GM21515 (cell line): ENCODE data around the gene TNFAIP8L2.
"Not testable (repeated sequence)": the region's sequence is repeated elsewhere in the genome, so short reads cannot be mapped to it uniquely, and the experiment has no call there.

Experiments used
- ATAC-seq: cut with Tn5 transposase; IDR thresholded peaks from one replicate; pipeline ENCODE4 v1.9.1; 2021; ENCODE audit not compliant: unreplicated experiment

The TNFAIP8L2 gene

DNA sequence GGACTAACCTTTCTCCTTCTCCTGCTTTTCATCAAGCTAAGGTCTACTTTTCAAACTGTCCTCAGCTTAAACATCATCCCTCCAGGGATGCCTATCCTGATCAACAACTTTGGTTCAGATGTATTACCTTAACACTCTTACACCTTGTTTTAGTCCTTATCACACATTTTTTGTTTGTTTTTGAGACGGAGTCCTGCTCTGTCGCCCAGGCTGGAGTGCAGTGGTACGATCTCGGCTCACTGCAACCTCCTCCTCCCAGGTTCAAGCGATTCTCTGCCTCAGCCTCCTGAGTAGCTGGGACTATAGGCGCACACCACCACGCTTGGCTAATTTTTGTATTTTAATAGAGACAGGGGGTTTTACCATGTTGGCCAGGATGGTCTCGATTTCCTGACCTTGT is 32.2 kb downstream of the TNFAIP8L2 start:
- ATAC-seq: not testable (repeated sequence)

DNA sequence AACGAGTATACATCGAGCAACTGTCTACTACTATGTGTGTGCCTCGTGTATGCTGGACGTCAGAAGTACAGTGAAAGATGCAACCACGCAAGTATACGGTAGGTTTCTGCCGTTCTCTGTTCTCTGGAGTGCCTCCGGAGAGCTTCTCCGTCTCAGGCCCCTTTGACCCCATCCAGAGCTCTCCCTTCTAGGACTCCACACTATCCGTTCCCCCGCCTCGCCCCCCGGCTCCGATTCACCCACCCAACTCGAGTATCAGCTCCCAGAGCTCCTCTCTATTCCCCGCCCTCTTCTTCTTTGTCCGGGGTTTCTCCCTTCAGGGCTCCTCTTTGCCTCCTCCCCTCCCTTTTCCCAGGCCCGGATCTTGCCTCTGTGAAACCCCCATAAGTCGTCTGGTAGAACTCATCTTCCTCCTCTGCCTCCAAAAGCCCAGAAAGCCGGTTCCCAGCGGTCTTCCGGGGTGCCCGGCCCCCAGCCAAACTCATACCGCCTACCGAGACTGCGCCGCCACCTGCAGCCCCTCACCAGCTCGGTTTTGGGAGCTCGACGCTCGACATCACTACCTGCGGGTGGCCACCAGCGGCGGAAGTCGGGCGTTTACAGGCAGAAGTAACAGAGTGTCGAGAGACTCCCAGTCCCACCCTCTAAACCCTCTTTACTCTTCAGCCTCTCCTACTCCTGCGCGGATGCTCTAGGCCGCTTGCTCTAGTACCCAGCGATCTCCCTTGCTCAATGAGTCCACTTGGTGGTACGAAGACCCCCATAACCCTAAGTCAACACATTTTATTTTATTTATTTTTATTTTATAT is 33.4 kb downstream of the TNFAIP8L2 start, which contains the start of gene VPS72:
TSS of gene VPS72 (minus strand) at position 561 of the 809 bp plus-strand sequence. CDS start at position 485, 76 bp downstream.
- ATAC-seq: peak; percentile 77

DNA sequence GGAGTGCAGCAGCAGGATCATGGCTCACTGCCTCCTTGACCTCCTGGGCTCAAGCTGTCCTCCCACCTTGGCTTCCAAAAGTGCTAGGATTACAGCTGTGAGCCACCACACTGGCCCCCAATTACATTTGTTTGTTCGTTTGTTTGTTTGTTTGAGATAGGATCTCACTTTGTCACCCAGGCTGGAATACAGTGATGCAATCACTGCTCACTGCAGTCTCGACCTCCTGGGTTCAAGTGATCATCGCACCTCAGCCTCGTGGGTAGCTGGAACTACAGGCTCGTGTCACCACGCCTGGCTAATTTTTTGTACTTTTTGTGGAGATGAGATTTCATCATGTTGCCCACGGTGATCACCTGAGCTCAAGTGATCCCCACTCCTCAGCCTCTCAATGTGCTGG is 35.6 kb downstream of the TNFAIP8L2 start:
- no peak for ATAC-seq

DNA sequence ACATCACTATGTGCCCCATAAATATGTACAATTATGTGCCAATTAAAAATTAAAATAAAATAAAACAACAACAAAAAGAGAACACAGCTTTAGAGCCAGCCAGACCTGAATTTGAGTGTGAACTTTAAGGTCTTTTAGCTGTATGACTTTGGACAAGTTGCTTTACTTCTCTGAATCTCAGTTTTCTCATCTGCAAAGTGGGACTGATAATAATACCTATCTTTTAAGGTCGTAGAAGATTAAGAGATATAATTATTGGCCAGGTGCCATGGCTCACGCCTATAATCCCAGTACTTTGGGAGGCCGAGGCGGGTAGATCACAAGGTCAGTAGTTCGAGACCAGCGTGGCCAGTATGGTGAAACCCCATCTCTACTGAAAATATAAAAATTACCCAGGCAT is 36.9 kb downstream of the TNFAIP8L2 start:
- ATAC-seq: no peak

DNA sequence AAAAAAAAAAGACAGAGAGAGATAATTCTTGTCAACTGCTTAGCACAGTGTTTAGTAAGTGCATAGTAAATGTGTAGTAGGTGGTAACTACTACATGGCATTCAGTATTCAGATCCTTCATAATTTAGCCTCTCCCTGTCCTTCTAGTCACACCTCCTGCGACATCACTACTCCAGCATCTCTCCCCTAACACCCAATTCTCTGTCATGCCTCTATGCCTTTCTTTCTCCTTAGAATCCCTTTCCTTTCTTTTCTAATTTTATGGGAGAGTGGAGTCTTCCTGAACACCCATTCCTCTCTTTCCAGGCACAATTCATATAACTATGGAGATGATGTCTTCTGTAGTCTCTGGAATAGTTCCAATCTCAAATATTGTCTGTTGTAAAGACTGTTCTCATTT is 37.4 kb downstream of the TNFAIP8L2 start:
- no peak for ATAC-seq

DNA sequence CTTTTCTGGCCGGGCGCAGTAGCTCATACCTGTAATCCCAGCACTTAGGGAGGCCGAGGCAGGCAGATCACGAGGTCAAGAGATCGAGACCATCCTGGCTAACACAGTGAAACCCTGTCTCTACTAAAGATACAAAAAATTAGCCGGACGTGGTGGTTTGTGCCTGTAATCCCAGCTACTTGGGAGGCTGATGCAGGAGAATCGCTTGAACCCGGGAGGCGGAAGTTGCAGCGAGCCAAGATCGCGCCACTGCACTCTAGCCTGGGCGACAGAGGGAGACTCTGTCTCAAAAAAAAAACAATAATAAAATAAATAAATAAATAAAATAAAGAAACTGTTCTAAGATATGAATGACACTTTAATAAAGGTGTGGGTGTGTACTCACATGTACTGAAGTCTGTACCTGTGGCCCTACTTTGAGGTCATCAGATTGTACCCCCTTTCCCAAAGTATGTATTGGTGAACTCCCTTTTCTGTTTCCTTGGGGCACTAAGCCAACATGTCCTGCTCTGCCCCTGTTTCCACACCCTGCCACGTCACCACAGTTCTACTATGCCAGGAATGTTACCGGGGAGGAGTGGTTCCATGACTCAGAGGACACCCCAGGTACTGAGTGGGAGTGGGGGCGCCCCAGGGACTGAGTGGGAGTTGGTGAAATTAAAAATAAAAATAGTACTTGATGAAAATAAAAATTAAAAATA is 38.6 kb downstream of the TNFAIP8L2 start:
- ATAC-seq: not testable (repeated sequence)

DNA sequence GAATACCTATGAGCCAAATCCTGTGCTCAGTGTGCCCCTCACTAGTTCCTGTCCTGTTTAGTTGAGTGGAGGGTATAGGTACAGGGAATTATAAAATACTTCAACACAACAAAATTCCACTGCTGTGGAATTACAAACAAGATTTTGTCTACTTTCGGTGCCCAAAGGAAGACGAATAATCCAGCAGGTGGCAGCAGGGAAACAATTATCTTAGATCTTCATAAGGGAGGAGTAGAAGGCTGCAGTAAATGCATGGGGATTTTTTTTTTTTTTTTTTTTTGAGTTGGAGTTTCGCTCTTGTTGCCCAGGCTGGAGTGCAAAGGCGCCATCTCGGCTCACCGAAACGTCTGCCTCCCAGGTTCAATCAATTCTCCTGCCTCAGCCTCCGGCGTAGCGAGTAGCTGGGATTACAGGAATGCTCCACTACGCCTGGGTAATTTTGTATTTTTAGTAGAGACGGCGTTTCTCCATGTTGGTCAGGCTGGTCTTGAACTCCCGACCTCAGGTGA is 39.9 kb downstream of the TNFAIP8L2 start:
- ATAC-seq: no peak

DNA sequence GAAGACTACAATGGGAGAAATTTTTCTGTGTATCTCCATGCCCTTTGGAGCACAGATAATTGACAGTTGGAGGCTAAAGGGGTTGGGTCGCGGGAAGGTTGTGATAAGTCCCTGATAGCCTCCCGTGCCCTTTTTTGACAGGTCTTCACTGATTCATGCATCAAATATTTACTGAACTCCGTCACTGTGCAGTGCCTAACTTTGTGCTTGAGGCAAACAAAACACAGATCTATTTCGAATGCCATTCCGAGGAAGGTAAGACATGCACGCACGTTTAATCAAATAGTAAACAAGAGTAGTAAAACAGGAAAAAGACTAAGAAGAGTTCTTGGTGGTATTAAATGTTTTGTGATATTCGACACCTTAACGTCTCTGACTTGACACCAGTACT is 41.4 kb downstream of the TNFAIP8L2 start:
- ATAC-seq: no peak

DNA sequence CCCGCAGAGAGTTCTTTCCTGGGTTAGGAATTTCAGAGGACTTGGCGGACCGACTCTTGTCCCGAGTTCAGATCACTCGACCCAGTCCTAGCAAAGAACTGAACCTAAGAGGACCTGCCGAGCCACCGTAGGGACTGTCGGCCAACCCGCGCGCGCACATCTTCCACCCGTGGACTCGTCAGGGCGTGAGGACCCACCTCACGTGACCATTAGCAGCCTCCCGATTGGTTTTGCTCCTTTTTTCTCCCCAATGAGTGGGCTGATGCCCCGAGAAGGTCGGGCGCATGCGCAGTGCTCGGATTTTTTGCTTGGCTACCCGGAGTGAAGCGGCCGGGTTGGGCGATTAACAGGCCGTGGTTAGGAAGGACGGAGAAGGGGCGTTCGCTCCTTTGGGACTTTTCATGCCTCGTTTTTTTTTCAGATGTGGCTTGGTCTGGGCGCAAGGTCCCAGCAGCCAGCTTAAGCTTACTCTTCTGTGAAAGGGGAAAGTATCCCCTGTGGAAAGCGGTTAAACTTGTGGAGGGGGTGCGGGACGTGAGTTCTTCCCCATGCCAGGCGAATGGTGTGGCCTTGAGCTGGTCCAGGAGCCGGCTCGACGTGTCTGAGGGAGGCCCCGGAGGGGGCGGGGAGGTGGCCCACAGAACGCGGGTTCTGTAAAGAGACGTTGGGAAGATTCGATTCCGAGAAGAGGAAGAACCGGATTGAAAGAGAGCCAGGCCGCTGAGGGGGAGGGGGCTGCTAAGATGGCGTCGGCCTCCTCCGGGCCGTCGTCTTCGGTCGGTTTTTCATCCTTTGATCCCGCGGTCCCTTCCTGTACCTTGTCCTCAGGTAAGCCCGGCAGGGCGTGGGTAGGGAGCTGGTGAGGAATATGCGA is 42.0 kb downstream of the TNFAIP8L2 start, which contains the start of gene PIP5K1A:
TSS of gene PIP5K1A (plus strand) at position 299 of the 874 bp plus-strand sequence. CDS start at position 744, 445 bp downstream.
- peak; percentile 76 for ATAC-seq

DNA sequence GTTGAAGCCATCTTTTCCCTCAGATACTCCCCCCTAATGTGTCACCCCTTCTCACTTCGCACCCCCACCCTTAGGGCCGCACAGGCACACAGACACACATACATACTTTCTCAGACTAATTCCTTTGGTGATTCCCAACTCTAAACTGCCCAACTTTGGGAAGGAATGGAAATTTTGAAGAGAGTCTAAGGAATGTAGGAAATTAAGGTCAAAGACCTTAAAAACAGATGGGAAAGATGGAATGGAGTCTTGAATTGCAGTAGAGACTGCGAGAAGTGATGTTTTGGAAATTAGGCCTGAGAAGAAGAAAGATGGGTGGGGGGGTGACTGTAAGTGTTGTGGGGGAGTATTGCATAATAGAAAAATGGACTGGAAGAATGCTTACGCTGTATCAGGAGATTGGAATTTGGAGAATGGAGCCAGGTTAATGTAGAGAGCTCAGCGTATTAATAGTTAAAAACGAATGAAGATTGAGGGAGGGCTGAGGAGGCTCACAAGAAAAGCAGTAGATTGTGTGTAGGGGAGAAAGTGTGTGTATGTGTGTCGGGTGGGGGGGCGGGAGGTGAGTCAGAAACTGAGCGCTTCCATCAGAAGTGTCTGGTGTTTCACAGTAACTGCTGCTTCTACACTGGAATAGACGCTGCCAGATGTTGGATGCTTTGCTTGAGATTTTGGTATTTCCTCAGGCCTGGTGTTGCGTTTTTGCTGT is 43.6 kb downstream of the TNFAIP8L2 start:
- ATAC-seq: no peak

DNA sequence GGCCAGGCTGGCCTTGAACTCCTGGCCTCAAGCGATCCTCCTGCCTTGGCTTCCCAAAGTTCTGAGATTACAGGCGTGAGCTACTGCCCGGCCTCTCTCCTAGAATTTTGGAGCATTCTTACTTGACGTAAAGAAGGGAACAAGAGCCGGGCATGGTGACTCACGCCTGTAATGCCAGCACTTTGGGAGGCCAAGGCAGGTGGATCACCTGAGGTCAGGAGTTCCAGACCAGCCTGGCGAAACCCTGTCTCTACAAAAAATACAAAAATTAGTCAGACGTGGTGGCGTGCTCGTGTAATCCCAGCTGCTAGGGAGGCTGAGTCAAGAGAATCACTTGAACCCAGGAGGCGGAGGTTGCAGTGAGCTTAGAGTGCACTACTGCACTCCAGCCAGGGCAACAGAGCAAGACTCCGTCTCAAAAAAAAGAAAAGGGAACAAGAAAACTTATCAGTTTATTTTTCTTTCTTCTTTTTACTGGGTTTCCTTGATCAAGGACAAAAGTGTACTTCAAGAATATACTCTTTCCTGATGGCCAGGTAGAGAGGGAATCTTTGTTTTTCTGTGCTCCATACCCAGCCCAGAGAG is 49.0 kb downstream of the TNFAIP8L2 start:
- not testable (repeated sequence) for ATAC-seq
